Astrocyte (in vitro differentiated cells and primary cell): ENCODE results near the gene KAT2A.

Experiments used
- CTCF ChIP-seq: IDR thresholded peaks from 2 replicates; pipeline ENCODE4 v1.5.1; 2011; ENCODE audit warnings: low read depth, mild to moderate bottlenecking, inconsistent platforms, low read length, moderate library complexity; ENCODE audit not compliant: insufficient read depth
- EZH2 ChIP-seq: IDR thresholded peaks from 2 replicates; pipeline ENCODE4 v1.6.1; 2012; ENCODE audit warnings: mild to moderate bottlenecking, low read length, inconsistent platforms; ENCODE audit not compliant: insufficient read depth

DNA sequence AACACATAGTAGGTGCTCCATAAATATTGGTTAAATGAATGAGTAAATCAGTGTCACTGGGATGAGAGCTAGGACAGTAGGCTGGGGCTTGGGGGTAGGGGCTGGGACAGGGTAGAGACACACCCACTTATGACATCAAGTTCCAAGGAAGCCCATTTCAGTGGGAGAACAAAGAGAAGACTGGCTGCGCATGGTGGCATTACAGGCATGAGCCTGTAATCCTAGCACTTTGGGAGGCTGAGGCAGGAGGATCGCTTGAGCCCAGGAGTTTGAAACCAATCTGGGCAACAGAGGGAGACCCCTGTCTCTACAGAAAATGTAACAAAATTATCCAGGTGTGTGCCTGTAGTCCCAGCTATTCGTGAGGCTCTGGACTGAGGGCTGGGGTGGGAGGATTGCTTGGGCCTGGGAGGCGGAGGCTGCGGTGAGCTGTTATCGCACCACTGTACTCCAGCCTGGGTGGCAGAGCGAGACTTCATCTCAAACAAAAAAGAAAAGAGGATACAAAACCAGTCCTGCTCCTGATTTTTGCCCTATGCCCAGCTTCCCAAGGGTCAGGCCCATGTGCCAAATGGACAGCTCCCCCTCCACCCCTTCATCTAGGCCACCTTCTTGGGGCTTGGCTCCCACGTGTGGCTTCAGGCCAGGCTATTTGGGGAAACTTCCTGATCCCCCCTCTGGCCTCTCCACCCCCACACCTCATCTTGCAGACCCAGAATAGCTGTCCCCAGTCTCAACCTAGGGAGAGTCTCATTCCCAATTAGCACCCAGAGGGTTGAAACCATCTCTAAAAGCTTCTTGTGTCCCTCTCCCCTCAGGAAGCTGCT, 30.0 kb downstream of the KAT2A start:
- TF ChIP-seq CTCF: no peak
- no peak for TF ChIP-seq EZH2
